Heart left ventricle (tissue), 16 donors: ENCODE measurements around the gene MANBA. TPM values are rescaled to one million over a fixed set of nuclear protein-coding genes. Genes with fewer than 3 reads are reported as not detected.

ENCODE experiments used
- ATAC-seq, 4 donors: fragments of 200-7000 bp; cut with Tn5 transposase; one replicate each; pipeline ENCODE4 v1.9.1; 2020 to 2022; ENCODE audit warnings: moderate library complexity in 4 of 4, mild to moderate bottlenecking in 3 of 4, moderate number of reproducible peaks in 1 of 4
- DNase-seq, 5 donors: peaks; one replicate each; pipeline ENCODE4 v3.0.0-alpha.2; 2020
- H3K27ac ChIP-seq, 12 donors: fragments of 200-600 bp; sonication (generic) in 4 of 12; one replicate each; pipeline versions ENCODE4 v1.5.0 to v1.8.0; 2016 to 2022; ENCODE audit warnings: mild to moderate bottlenecking in 2 of 12
- H3K27me3 ChIP-seq, 9 donors: fragments of 200-600 bp; sonication (generic) in 2 of 9; one replicate each; pipeline versions ENCODE4 v1.5.1 to v1.8.0; 2016 to 2022; ENCODE audit warnings: mild to moderate bottlenecking in 3 of 9
- H3K36me3 ChIP-seq, 9 donors: fragments of 200-600 bp; sonication (generic) in 2 of 9; one replicate each; pipeline versions ENCODE4 v1.5.0 to v1.8.0; 2018 to 2022; ENCODE audit warnings: mild to moderate bottlenecking in 2 of 9
- H3K4me1 ChIP-seq, 12 donors: fragments of 200-600 bp; sonication (generic) in 4 of 12; one replicate each; pipeline versions ENCODE4 v1.5.0 to v1.8.0; 2016 to 2022; ENCODE audit warnings: mild to moderate bottlenecking in 3 of 12
- H3K4me3 ChIP-seq, 12 donors: fragments of 200-600 bp; sonication (generic) in 4 of 12; one replicate each; pipeline versions ENCODE4 v1.5.0 to v1.8.0; 2017 to 2022; ENCODE audit warnings: mild to moderate bottlenecking in 9 of 12, moderate library complexity in 4 of 12
- H3K9me3 ChIP-seq, 12 donors: fragments of 200-600 bp; sonication (generic) in 4 of 12; one replicate each; pipeline versions ENCODE4 v1.5.0 to v1.8.0; 2016 to 2022; ENCODE audit warnings: mild to moderate bottlenecking in 1 of 12
- POLR2A ChIP-seq, 2 donors: fragments of 450-650 bp; IDR thresholded peaks; one replicate each; pipeline ENCODE4 v1.6.1; 2017; ENCODE audit warnings: antibody characterized with exemption in 2 of 2, mild to moderate bottlenecking in 2 of 2, moderate library complexity in 2 of 2
- WGBS, 4 donors: extraction: QIAGEN DNeasy Blood & Tissue Kit in 2 of 4; methylation state at CpG; one replicate each; pipeline versions ENCODE4 v1.1.5 to v1.1.7; 2013 to 2018; 5-methylcytosine and 5-hydroxymethylcytosine counted together
- intact Hi-C, 10 donors: fragments of 100-400 bp; cut with DNase I; formaldehyde crosslinking; loops; one replicate each; pipeline versions ENCODE4 v1.11.1 to v1.14.2; 2022
- polyA plus RNA-seq, 2 donors: library from polyadenylated mRNA; stranded (reverse); fragments of 200-250 nt; gene quantifications; one replicate each; pipeline ENCODE4 v1.2.3, GENCODE V29; 2013
- total RNA-seq, 9 donors: library from RNA; depleted of rRNA in 2 of 9; stranded (reverse); fragments of >200 nt in 2 of 9; fragmentation: NEBNext Ultra II Directional in 3 of 9; extraction: Animal tissue kit (Norgen Biotek cat#: 25700) in 3 of 9; gene quantifications; one replicate each; pipeline versions ENCODE4 v1.1.0 to v1.2.4, GENCODE V29; 2016 to 2023
- TF ChIP-seq, protein P1 (sequence below), 12 donors: fragments of 200-600 bp; sonication (generic) in 4 of 12; IDR thresholded peaks; one replicate each; pipeline versions ENCODE4 v1.5.0 to v1.8.0; 2018 to 2022; ENCODE audit warnings: antibody characterized with exemption in 12 of 12, mild to moderate bottlenecking in 5 of 12
- donor health status: ischemic (EF 13 %, LVEDD 7.1; RV severe dilation, severe dysfunction).
- donor health status: healthy with polysubstance abuse.
- donor health status: DM: no; HTN: yes; CAD: no.
- donor health status: DM: no; HTN: no; CAD: no.
- donor health status: ischemic (EF 25% LVEDD 6.9; RV normal size, moderate dysfunction).
- donor health status: ischemic (EF 25% LVEDD 5.7; RV mildly dilated, moderate dysfunction).
- donor health status: healthy.
- donor health status: DM: yes; HTN: yes; CAD: no.
- donor health status: ischemic (EF 35%, LVEDD 5.7; RV mildly dilated, moderate dysfunction).
- donor health status: nonischemic (EF 11% LVEDD 7.7; RV severe dilation, severe dysfunction).
- donor health status: DM: yes; HTN: yes; CAD: no.
- donor health status: PGD.
- donor health status: ischemic (EF 29% LVEDD 5.4; RV normal size, mild dysfunction).
- donor health status: nonischemic (EF 23%, LVEDD 6.1; RV moderate dilation, normal function).

The MANBA gene
- total and polyA plus RNA-seq, 11 donors, result 6.2 to 44.0 (median 34.2) TPM

DNA sequence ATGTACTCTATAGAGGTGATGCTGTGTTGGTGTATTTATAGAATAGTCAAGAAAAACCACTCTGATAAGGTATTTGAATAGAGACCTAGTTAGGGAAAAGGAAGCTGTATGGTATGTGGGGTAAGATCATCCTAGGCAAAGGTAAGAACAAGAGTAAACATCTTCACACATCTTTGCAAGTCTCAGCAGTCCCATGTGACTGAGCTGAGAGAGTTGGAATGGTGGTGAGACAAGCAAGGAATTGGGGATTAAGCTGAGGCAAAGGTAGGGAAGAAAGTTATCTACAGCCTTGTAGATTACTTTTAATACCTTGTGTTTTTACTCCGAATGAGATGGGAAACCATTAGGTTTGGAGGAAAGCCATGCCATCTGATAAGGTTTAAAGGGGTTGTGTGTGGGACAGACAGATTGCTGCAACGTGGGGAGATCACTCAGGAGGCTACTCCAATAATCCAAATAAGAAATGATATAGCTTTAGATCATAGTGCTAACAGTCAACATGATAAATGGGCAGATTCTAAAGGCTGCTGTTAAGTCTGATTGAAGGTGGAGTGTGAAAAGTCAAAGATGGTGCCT is 31.7 kb upstream of the MANBA start:
- Histone ChIP-seq H3K4me3 (no peak overlapping the region), H3K27ac (no peak overlapping the region), H3K36me3 (peaks cover 0 to 64% (median 49%) of the 10 kb centered on the region in 9 donors), H3K9me3 (peaks cover 0 to 9% (median 0%) of the 10 kb centered on the region in 12 donors), H3K4me1 (peaks cover 0 to 14% (median 0%) of the 10 kb centered on the region in 12 donors), H3K27me3 (no peaks in the 10 kb centered on the region)
- ATAC-seq (peak in 1 of 4 donors; percentile 25), DNase-seq (no peak)
- intact Hi-C loops, result no loop called here
- no peak for TF ChIP-seq POLR2A (IDR thresholded peaks at IDR 0.05)
- TF ChIP-seq, protein P1, sequence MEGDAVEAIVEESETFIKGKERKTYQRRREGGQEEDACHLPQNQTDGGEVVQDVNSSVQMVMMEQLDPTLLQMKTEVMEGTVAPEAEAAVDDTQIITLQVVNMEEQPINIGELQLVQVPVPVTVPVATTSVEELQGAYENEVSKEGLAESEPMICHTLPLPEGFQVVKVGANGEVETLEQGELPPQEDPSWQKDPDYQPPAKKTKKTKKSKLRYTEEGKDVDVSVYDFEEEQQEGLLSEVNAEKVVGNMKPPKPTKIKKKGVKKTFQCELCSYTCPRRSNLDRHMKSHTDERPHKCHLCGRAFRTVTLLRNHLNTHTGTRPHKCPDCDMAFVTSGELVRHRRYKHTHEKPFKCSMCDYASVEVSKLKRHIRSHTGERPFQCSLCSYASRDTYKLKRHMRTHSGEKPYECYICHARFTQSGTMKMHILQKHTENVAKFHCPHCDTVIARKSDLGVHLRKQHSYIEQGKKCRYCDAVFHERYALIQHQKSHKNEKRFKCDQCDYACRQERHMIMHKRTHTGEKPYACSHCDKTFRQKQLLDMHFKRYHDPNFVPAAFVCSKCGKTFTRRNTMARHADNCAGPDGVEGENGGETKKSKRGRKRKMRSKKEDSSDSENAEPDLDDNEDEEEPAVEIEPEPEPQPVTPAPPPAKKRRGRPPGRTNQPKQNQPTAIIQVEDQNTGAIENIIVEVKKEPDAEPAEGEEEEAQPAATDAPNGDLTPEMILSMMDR (IDR thresholded peaks at IDR 0.05), result no peak
- WGBS, 4 donors, result 55 to 67% (median 63%) methylated on average over 2 of the region's 2 CpGs

DNA sequence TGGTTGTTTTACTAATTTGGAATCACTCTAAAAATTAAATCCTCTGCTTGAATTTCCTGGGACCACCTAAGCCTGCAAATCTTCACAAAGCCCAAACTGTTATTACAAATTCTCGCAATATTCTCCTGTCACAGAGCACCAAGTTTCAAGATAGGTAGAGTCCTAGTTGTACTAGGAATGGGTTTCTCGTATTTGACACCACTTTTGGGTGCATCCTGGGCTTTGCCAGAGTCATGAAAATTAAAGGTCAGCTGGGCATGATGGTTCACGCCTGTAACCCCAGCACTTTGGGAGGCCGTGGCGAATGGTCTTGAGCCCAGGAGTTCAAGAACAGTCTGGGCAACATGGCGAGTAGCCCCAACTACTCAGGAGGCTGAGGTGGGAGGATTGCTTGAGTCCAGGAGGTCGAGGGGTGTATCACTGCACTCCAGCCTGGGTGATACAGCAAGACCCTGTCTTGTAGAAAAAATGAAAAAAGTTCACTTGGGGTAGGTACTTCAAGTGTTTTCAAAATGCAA is 30.6 kb upstream of the MANBA start:
- intact Hi-C loops, result no loop called here
- peaks cover 0 to 14% (median 0%) of the 10 kb centered on the region in 12 donors for H3K4me1 ChIP-seq
- TF ChIP-seq, protein P1 (IDR thresholded peaks at IDR 0.05), result no peak
- no peak for TF ChIP-seq POLR2A (IDR thresholded peaks at IDR 0.05)
- 82 to 96% (median 92%) methylated on average over 7 of the region's 7 CpGs for whole genome bisulfite sequencing, 4 donors
- no peak for DNase-seq
- peaks cover 0 to 9% (median 0%) of the 10 kb centered on the region in 12 donors for H3K9me3 ChIP-seq
- H3K27ac ChIP-seq, result no peak overlapping the region
- no peaks in the 10 kb centered on the region for H3K27me3 ChIP-seq
- no peak overlapping the region for H3K4me3 ChIP-seq
- ATAC-seq, result peak in 1 of 4 donors; percentile 20
- H3K36me3 ChIP-seq, result peaks cover 0 to 53% (median 38%) of the 10 kb centered on the region in 9 donors

DNA sequence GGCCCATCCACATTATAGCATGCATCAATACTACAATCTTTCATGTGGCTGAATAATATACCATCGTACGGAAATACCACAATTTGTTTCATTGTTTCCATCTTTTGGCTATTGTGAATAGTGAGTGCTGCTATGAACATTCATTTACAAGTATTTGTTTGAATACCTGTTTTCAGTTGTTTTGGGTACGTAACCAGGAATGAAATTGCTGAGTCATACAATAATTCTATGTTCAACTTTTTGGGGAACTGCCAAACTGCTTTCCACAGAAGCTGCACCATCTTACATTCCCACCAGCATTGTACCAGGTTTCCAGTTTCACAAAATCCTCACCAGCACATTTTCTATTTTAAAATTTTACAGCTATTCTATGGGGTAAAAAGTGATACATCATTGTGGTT is 28.5 kb upstream of the MANBA start:
- DNase-seq (no peak), ATAC-seq (no peak)
- Histone ChIP-seq H3K4me1 (peaks cover 0 to 14% (median 0%) of the 10 kb centered on the region in 12 donors), H3K27me3 (no peaks in the 10 kb centered on the region), H3K27ac (peak overlapping the region in 1 of 12 donors; percentile 12), H3K9me3 (peaks cover 0 to 9% (median 0%) of the 10 kb centered on the region in 12 donors), H3K4me3 (no peak overlapping the region), H3K36me3 (peaks cover 0 to 32% (median 20%) of the 10 kb centered on the region in 9 donors)
- no peak for TF ChIP-seq POLR2A (IDR thresholded peaks at IDR 0.05)
- TF ChIP-seq, protein P1 (IDR thresholded peaks at IDR 0.05), result no peak
- intact Hi-C loops, result no loop called here
- WGBS, 4 donors, result 82 to 88% (median 86%) methylated on average over 3 of the region's 3 CpGs

DNA sequence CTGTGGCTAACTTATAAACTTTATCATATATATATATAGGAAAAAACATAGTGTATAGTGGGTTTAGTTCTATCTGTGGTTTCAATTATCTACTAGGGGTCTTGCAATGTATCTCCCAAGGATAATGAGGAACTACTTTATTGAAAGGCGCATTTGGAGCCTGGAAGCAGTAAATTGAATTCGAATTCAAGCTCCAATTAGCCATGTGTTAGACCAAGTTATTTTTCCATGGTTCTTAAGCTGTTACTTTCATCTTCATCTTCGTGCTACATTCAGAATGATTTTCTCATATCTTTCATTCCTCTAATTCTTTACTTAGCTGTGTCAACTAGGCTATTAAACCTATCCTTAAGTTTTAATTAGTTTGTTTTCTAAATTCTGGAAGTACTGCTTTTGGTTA is 27.2 kb upstream of the MANBA start:
- Histone ChIP-seq H3K4me1 (peaks cover 0 to 14% (median 0%) of the 10 kb centered on the region in 12 donors), H3K36me3 (peaks cover 0 to 20% (median 10%) of the 10 kb centered on the region in 9 donors), H3K4me3 (no peak overlapping the region), H3K9me3 (peaks cover 0 to 9% (median 0%) of the 10 kb centered on the region in 12 donors), H3K27me3 (no peaks in the 10 kb centered on the region), H3K27ac (no peak overlapping the region)
- TF ChIP-seq, protein P1 (IDR thresholded peaks at IDR 0.05), result no peak
- TF ChIP-seq POLR2A (IDR thresholded peaks at IDR 0.05), result no peak
- no peak for ATAC-seq
- intact Hi-C loops, result no loop called here
- 92 to 97% (median 93%) methylated on average over 3 of the region's 3 CpGs for WGBS, 4 donors
- DNase-seq, result no peak
